PFSK-1 (cell line): ENCODE measurements around the gene NAXD.

Experiments
- FOXP2 ChIP-seq: optimal IDR thresholded peaks from 2 replicates; pipeline ENCODE3; 2011; ENCODE audit warnings: borderline replicate concordance, control low read depth, inconsistent platforms; ENCODE audit not compliant: insufficient read depth; ENCODE audit errors: extremely low read length, extremely low read depth
- POLR2AphosphoS5 ChIP-seq: IDR thresholded peaks from 2 replicates; pipeline ENCODE4 v1.6.1; 2012; ENCODE audit warnings: low read depth, mild to moderate bottlenecking, control low read depth, low read length, moderate library complexity
- SIN3A ChIP-seq: IDR thresholded peaks from 2 replicates; pipeline ENCODE4 v1.6.1; 2012; ENCODE audit warnings: mild to moderate bottlenecking, low read length, moderate library complexity, borderline replicate concordance; ENCODE audit not compliant: insufficient read depth
- TAF1 ChIP-seq: IDR thresholded peaks from 2 replicates; pipeline ENCODE4 v1.6.1; 2012; ENCODE audit warnings: low read length, control low read depth, borderline replicate concordance; ENCODE audit not compliant: insufficient read depth
- TF ChIP-seq, protein P1 (sequence below), 2 experiments: IDR thresholded peaks; 2 replicates each; pipeline versions ENCODE4 v1.6.1 to v1.8.0; 2011 to 2012; ENCODE audit warnings: low read depth in 2 of 2, low read length in 2 of 2, control low read depth in 1 of 2, inconsistent platforms in 1 of 2, mild to moderate bottlenecking in 1 of 2, moderate library complexity in 1 of 2; ENCODE audit not compliant: insufficient read depth in 1 of 2

Gene NAXD

DNA sequence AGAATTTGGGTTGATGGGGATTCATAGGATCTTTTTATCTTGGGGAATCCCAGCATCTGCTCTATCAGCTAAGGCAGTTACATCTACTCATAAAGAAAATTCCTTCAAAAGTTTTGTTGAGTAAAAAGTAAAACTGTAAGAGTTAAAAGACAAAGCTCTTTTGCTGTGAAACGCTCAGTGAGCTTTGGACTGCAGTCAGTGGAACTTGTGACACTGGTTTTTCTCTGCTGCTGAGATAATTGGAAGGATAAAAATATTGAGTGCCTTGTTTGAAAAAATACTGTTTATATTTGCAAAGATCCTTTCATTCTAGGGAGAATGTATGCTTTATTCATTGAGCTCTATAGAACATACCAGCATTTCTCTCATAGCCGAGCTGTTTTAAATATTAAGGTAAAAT is 5.3 kb downstream of the NAXD start:
- TF ChIP-seq TAF1, result no peak
- TF ChIP-seq, protein P1, sequence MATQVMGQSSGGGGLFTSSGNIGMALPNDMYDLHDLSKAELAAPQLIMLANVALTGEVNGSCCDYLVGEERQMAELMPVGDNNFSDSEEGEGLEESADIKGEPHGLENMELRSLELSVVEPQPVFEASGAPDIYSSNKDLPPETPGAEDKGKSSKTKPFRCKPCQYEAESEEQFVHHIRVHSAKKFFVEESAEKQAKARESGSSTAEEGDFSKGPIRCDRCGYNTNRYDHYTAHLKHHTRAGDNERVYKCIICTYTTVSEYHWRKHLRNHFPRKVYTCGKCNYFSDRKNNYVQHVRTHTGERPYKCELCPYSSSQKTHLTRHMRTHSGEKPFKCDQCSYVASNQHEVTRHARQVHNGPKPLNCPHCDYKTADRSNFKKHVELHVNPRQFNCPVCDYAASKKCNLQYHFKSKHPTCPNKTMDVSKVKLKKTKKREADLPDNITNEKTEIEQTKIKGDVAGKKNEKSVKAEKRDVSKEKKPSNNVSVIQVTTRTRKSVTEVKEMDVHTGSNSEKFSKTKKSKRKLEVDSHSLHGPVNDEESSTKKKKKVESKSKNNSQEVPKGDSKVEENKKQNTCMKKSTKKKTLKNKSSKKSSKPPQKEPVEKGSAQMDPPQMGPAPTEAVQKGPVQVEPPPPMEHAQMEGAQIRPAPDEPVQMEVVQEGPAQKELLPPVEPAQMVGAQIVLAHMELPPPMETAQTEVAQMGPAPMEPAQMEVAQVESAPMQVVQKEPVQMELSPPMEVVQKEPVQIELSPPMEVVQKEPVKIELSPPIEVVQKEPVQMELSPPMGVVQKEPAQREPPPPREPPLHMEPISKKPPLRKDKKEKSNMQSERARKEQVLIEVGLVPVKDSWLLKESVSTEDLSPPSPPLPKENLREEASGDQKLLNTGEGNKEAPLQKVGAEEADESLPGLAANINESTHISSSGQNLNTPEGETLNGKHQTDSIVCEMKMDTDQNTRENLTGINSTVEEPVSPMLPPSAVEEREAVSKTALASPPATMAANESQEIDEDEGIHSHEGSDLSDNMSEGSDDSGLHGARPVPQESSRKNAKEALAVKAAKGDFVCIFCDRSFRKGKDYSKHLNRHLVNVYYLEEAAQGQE (IDR thresholded peaks at IDR 0.05; ENCODE audit: insufficient read depth in 1 of 2, low read depth in 2 of 2, low read length in 2 of 2), result no peak
- no peak for TF ChIP-seq POLR2AphosphoS5
- TF ChIP-seq FOXP2, result no peak
- TF ChIP-seq SIN3A, result no peak

DNA sequence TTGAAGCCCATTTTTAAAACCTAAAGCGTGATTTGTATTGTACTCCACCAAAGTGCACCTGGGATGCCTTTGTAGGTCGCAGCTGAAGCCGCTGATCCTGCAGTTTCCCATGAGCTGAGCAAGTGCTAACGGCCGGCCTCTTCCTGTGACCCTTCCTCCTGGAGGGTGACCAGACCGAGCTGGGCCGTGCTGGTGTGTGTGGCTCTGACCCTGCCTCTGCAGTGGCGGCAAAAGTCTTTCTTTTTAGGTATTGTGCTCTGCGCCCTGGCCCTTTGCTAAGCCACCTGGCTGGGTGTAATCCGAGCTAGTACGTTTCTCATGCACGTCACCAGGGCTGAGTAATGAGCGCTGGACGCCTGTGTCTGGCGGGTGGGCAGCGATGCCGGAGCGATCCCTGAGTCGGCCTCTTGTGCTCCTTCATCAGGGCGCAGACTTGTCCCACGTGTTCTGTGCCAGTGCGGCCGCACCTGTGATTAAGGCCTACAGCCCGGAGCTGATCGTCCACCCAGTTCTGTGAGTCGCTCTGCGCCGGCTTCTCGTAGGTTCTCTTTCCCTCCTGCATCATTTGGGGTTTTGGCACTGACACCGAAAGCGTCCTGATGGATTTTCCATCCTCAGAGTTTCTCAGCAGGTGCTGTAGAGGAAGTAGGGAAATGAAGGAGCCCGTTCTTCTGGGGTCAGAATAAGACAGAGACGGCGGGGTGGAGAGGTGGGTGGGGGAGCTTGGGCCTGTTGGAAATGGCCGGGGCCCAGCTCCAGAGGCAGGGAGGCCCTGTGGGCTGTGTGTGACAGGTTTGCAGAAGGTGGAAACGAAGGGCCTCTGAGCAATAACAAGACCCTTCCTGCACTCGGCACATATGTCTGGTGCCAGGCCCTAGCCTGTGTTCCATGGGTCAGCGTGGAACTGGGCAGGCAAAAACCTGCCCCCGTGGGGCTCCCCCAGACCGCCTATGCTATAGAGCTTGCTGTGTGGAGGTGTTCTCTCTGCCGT is 9.7 kb downstream of the NAXD start:
- TF ChIP-seq POLR2AphosphoS5 (no peak), TAF1 (no peak), FOXP2 (no peak), SIN3A (no peak)
- TF ChIP-seq, protein P1 (IDR thresholded peaks at IDR 0.05; ENCODE audit: insufficient read depth in 1 of 2, low read depth in 2 of 2, low read length in 2 of 2), result no peak

DNA sequence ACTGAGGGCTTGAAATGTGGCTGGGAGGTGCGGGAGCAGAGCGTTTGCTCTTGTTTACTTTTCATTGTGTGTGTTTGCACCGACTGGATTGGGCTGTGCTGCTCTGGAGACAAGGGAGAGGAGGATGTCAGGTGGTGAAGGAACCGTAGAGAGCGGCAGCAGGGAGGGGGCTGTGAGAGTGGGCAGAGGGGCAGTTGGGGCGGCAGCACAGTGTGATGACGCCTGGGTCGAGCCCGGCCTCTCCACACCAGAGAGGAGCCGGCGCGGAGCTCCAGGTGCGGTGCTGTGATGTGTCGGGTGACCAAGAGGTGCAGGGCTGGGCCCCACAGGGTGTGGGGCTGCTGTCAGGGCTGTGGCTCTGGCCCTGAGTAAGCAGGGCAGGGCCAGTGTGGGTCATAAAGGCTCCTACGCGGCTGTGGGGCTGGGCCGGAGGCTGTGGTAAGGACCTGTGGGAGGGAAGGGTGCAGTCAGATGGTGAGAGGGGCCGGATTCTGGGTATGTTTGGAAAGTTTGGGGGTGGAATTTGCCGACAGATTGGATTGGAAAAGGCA is 10.5 kb downstream of the NAXD start:
- TF ChIP-seq SIN3A (no peak), TAF1 (no peak), POLR2AphosphoS5 (no peak), FOXP2 (no peak)
- TF ChIP-seq, protein P1 (IDR thresholded peaks at IDR 0.05; ENCODE audit: insufficient read depth in 1 of 2, low read depth in 2 of 2, low read length in 2 of 2), result no peak

DNA sequence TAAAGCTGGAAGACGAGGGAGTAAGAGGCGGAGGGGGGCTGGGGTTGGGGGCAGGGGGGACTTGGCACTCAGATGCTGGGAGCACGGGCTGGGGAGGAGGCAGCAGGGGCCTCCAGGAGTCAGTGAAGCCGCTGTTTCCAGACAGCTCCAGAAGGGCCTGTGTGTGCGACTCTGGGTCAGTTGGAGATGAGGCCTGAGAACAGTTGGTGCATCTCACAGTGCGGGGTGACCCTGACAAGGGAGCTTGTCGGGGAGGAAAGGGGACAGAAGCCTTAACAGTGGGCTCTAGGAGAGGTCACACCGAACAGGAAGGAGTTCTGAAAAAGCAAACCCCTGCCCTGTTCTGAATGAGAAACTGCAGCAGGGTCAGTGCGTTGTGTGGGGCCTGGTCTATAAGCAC is 11.2 kb downstream of the NAXD start:
- TF ChIP-seq FOXP2 (no peak), TAF1 (no peak), POLR2AphosphoS5 (no peak)
- TF ChIP-seq, protein P1 (IDR thresholded peaks at IDR 0.05; ENCODE audit: insufficient read depth in 1 of 2, low read depth in 2 of 2, low read length in 2 of 2), result no peak
